ENCODE data around the gene NT5C1B.

NT5C1B gene

GRCh38 chr2:18588049-18588448, 1.3 kb downstream of the NT5C1B start:
- Mint-ChIP-seq H3K27ac (no peak overlapping the region), H3K36me3 (peaks cover 8 to 30% of the 10 kb centered on the region in 2 donors), H3K4me1 (no peaks in the 10 kb centered on the region), H3K9me3 (peaks cover 3 to 8% of the 10 kb centered on the region in 2 donors), H3K27me3 (no peaks in the 10 kb centered on the region), H3K4me3 (no peak overlapping the region)
- ATAC-seq (replicated peaks) (no peak), DNase-seq (no peak)

- H3K4me3 Mint-ChIP-seq: no peak overlapping the region
- ATAC-seq (replicated peaks) (no peak), DNase-seq (no peak)
- no peaks in the 10 kb centered on the region for H3K4me1 Mint-ChIP-seq
- no peaks in the 10 kb centered on the region for H3K27me3 Mint-ChIP-seq
- H3K27ac Mint-ChIP-seq: no peak overlapping the region
- H3K9me3 Mint-ChIP-seq: peaks cover 3 to 8% of the 10 kb centered on the region in 2 donors
- peaks cover 8 to 22% of the 10 kb centered on the region in 2 donors for H3K36me3 Mint-ChIP-seq
These were observed 3.8 kb downstream of the NT5C1B start for GRCh38 chr2:18585526-18585925.

GRCh38 chr2:18584608-18584954, 4.8 kb downstream of the NT5C1B start:
- DNase-seq (no peak), ATAC-seq (replicated peaks) (no peak)
- H3K4me3 Mint-ChIP-seq: no peak overlapping the region
- peaks cover 8 to 22% of the 10 kb centered on the region in 2 donors for H3K36me3 Mint-ChIP-seq
- H3K9me3 Mint-ChIP-seq: peaks cover 3 to 8% of the 10 kb centered on the region in 2 donors
- H3K27ac Mint-ChIP-seq: no peak overlapping the region
- no peaks in the 10 kb centered on the region for H3K4me1 Mint-ChIP-seq
- no peaks in the 10 kb centered on the region for H3K27me3 Mint-ChIP-seq

- ATAC-seq (replicated peaks) (no peak), DNase-seq (no peak)
- H3K36me3 Mint-ChIP-seq: peaks cover 8 to 22% of the 10 kb centered on the region in 2 donors
- H3K4me1 Mint-ChIP-seq: no peaks in the 10 kb centered on the region
- H3K27ac Mint-ChIP-seq: no peak overlapping the region
- peaks cover 4 to 9% of the 10 kb centered on the region in 2 donors for H3K9me3 Mint-ChIP-seq
- H3K4me3 Mint-ChIP-seq: no peak overlapping the region
- H3K27me3 Mint-ChIP-seq: no peaks in the 10 kb centered on the region
These were observed 5.3 kb downstream of the NT5C1B start for GRCh38 chr2:18583905-18584607.

- peaks cover 19 to 32% of the 10 kb centered on the region in 2 donors for H3K36me3 Mint-ChIP-seq
- peaks cover 0 to 8% of the 10 kb centered on the region in 2 donors for H3K27me3 Mint-ChIP-seq
- H3K4me1 Mint-ChIP-seq: no peaks in the 10 kb centered on the region
- peaks cover 19 to 22% of the 10 kb centered on the region in 2 donors for H3K9me3 Mint-ChIP-seq
- no peak for ATAC-seq (replicated peaks)
- no peak overlapping the region for H3K4me3 Mint-ChIP-seq
- no peak for DNase-seq
- no peak overlapping the region for H3K27ac Mint-ChIP-seq
These were observed 8.8 kb downstream of the NT5C1B start for GRCh38 chr2:18580606-18581005.

- Mint-ChIP-seq H3K4me3 (no peak overlapping the region), H3K4me1 (no peaks in the 10 kb centered on the region), H3K27me3 (peaks cover 0 to 8% of the 10 kb centered on the region in 2 donors), H3K27ac (no peak overlapping the region), H3K9me3 (peaks cover 14 to 16% of the 10 kb centered on the region in 2 donors), H3K36me3 (peaks cover 10 to 23% of the 10 kb centered on the region in 2 donors)
- ATAC-seq (replicated peaks) (no peak), DNase-seq (no peak)
These were observed 11.3 kb downstream of the NT5C1B start for GRCh38 chr2:18578033-18578432.

- Mint-ChIP-seq H3K27ac (no peak overlapping the region), H3K9me3 (peaks cover 0 to 5% of the 10 kb centered on the region in 2 donors), H3K4me1 (no peaks in the 10 kb centered on the region), H3K4me3 (no peak overlapping the region), H3K27me3 (no peaks in the 10 kb centered on the region), H3K36me3 (peaks cover 27 to 44% of the 10 kb centered on the region in 2 donors)
- DNase-seq: no peak
- no peak for ATAC-seq (replicated peaks)
These were observed 23.1 kb downstream of the NT5C1B start for GRCh38 chr2:18566145-18566769.

GRCh38 chr2:18560797-18561085, 28.6 kb downstream of the NT5C1B start:
- Mint-ChIP-seq H3K9me3 (peaks cover 0 to 5% of the 10 kb centered on the region in 2 donors), H3K36me3 (peaks cover 19 to 30% of the 10 kb centered on the region in 2 donors), H3K27me3 (no peaks in the 10 kb centered on the region), H3K4me3 (peak overlapping the region; percentile 89 to 92), H3K4me1 (peaks cover 19 to 40% of the 10 kb centered on the region in 2 donors), H3K27ac (peak overlapping the region; percentile 95)
- ATAC-seq (replicated peaks) (no peak), DNase-seq (no peak)

- ATAC-seq (replicated peaks): peak; percentile 94 to 96
- Mint-ChIP-seq H3K9me3 (peaks cover 0 to 5% of the 10 kb centered on the region in 2 donors), H3K4me3 (peak within 1 kb of the TSS; percentile 89 to 92), H3K27me3 (no peaks in the 10 kb centered on the region), H3K4me1 (peaks cover 19 to 40% of the 10 kb centered on the region in 2 donors), H3K36me3 (peaks cover 22 to 29% of the 10 kb centered on the region in 2 donors), H3K27ac (peak within 1 kb of the TSS; percentile 95)
- DNase-seq: peak; percentile 92
These were observed 29.2 kb downstream of the NT5C1B start, which contains the start of gene RDH14 for GRCh38 chr2:18560031-18560796. Gene RDH14 (minus strand): TSS chr2:18560653. CDS start chr2:18560572, 81 bp downstream.

- H3K4me1 Mint-ChIP-seq: peaks cover 22 to 46% of the 10 kb centered on the region in 2 donors
- ATAC-seq (replicated peaks) (peak; percentile 1), DNase-seq (no peak)
- H3K27ac Mint-ChIP-seq: peak overlapping the region; percentile 90
- peaks cover 0 to 5% of the 10 kb centered on the region in 2 donors for H3K9me3 Mint-ChIP-seq
- H3K4me3 Mint-ChIP-seq: peak overlapping the region; percentile 89 to 92
- peaks cover 22 to 28% of the 10 kb centered on the region in 2 donors for H3K36me3 Mint-ChIP-seq
- no peaks in the 10 kb centered on the region for H3K27me3 Mint-ChIP-seq
These were observed 29.8 kb downstream of the NT5C1B start for GRCh38 chr2:18559531-18560030.

- DNase-seq (no peak), ATAC-seq (replicated peaks) (no peak)
- H3K27me3 Mint-ChIP-seq: no peaks in the 10 kb centered on the region
- no peak overlapping the region for H3K27ac Mint-ChIP-seq
- peaks cover 0 to 3% of the 10 kb centered on the region in 2 donors for H3K9me3 Mint-ChIP-seq
- peaks cover 25 to 51% of the 10 kb centered on the region in 2 donors for H3K4me1 Mint-ChIP-seq
- peaks cover 16 to 26% of the 10 kb centered on the region in 2 donors for H3K36me3 Mint-ChIP-seq
- H3K4me3 Mint-ChIP-seq: peak overlapping the region in 1 of 2 donors; percentile 1
These were observed 30.9 kb downstream of the NT5C1B start for GRCh38 chr2:18558458-18558857.

GRCh38 chr2:18557121-18557520, 32.2 kb downstream of the NT5C1B start:
- peaks cover 27 to 63% of the 10 kb centered on the region in 2 donors for H3K4me1 Mint-ChIP-seq
- H3K9me3 Mint-ChIP-seq: no peaks in the 10 kb centered on the region
- ATAC-seq (replicated peaks) (no peak), DNase-seq (no peak)
- H3K27ac Mint-ChIP-seq: no peak overlapping the region
- peaks cover 12 to 26% of the 10 kb centered on the region in 2 donors for H3K36me3 Mint-ChIP-seq
- H3K27me3 Mint-ChIP-seq: no peaks in the 10 kb centered on the region
- no peak overlapping the region for H3K4me3 Mint-ChIP-seq

GRCh38 chr2:18552351-18553077, 36.9 kb downstream of the NT5C1B start:
- Mint-ChIP-seq H3K9me3 (no peaks in the 10 kb centered on the region), H3K36me3 (peaks cover 7 to 25% of the 10 kb centered on the region in 2 donors), H3K4me1 (peaks cover 21 to 61% of the 10 kb centered on the region in 2 donors), H3K27me3 (no peaks in the 10 kb centered on the region), H3K4me3 (no peak overlapping the region), H3K27ac (no peak overlapping the region)
- ATAC-seq (replicated peaks) (no peak), DNase-seq (no peak)

GRCh38 chr2:18551623-18552022, 37.7 kb downstream of the NT5C1B start:
- Mint-ChIP-seq H3K36me3 (peaks cover 7 to 24% of the 10 kb centered on the region in 2 donors), H3K4me1 (peaks cover 20 to 54% of the 10 kb centered on the region in 2 donors), H3K4me3 (no peak overlapping the region), H3K27me3 (no peaks in the 10 kb centered on the region), H3K9me3 (no peaks in the 10 kb centered on the region), H3K27ac (no peak overlapping the region)
- no peak for DNase-seq
- no peak for ATAC-seq (replicated peaks)

Data from stimulated activated naive B cell treated with anti-CD40 and anti-IgM and Interleukin-4, amounts not matched to agents 10 μg/mL and 1 μg/mL and 100 μg/mL, for 72 hours (primary cell).